H1 (cell line): Measurements from ENCODE around the gene KCNQ1. TPM values are rescaled to one million over a fixed set of nuclear protein-coding genes. Genes with fewer than 3 reads are reported as not detected.

Experiments
- CHD1 ChIP-seq: IDR thresholded peaks from 2 replicates; pipeline ENCODE4 v1.6.1; 2012; ENCODE audit warnings: low read depth, low read length, improper control_type of control experiment
- EP300 ChIP-seq, 2 experiments: IDR thresholded peaks; 1 replicate in 1 of 2; 2 replicates in 1 of 2; pipeline ENCODE4 v1.6.1; 2011 to 2012; ENCODE audit warnings: low read depth in 2 of 2, low read length in 2 of 2, mild to moderate bottlenecking in 2 of 2, borderline replicate concordance in 1 of 2, inconsistent platforms in 1 of 2, moderate library complexity in 1 of 2
- EZH2 ChIP-seq: fragments of 200-600 bp; sonication (generic); IDR thresholded peaks from 2 replicates; pipeline ENCODE4 v1.7.1; 2012; ENCODE audit warnings: low read depth, mild to moderate bottlenecking, moderate library complexity, low read length, inconsistent platforms; ENCODE audit not compliant: severe bottlenecking
- GTF2F1 ChIP-seq: IDR thresholded peaks from 2 replicates; pipeline ENCODE4 v1.6.1; 2012; ENCODE audit warnings: low read depth, low read length, improper control_type of control experiment, borderline replicate concordance
- RNF2 ChIP-seq: fragments of 200-900, 300-1000 bp; sonication (generic); IDR thresholded peaks from 2 replicates; pipeline ENCODE4 v1.7.1; 2016; ENCODE audit warnings: borderline replicate concordance, low read depth, mild to moderate bottlenecking, antibody characterized with exemption, low read length; ENCODE audit not compliant: poor library complexity, severe bottlenecking; ENCODE audit errors: missing control alignments
- polyA plus RNA-seq, 7 experiments: library from polyadenylated mRNA; depleted of rRNA in 3 of 7; stranded (reverse) in 5 of 7; unstranded in 2 of 7; fragments of >200 nt in 5 of 7; fragments of 200-250 nt in 2 of 7; gene quantifications; 1 replicate in 5 of 7; 2 replicates in 1 of 7; 4 replicates in 1 of 7; pipeline versions ENCODE4 v1.2.1 to v1.2.3, GENCODE V29; 2011 to 2013; ENCODE audit warnings: missing spikeins in 2 of 7, mixed read lengths in 2 of 7
- total RNA-seq: library from RNA; stranded (reverse); fragmentation: NEBNext Ultra II Directional; extraction: Animal tissue kit (Norgen Biotek cat#: 25700); gene quantifications from 2 replicates; pipeline ENCODE4 v1.2.1, GENCODE V29; 2021
- TF ChIP-seq, protein P1 (sequence below): fragments of 300-600 bp; sonication (generic); IDR thresholded peaks from 2 replicates; pipeline ENCODE4 v1.7.1; 2012; ENCODE audit warnings: low read length, moderate library complexity, mild to moderate bottlenecking, inconsistent platforms; ENCODE audit not compliant: insufficient replicate concordance

Gene KCNQ1
- total and polyA plus RNA-seq, 2 of the 8 experiments (the other 6 are each of a cell fraction or from before 2014, with no cell fraction given): 1.9 to 2.0 TPM

DNA sequence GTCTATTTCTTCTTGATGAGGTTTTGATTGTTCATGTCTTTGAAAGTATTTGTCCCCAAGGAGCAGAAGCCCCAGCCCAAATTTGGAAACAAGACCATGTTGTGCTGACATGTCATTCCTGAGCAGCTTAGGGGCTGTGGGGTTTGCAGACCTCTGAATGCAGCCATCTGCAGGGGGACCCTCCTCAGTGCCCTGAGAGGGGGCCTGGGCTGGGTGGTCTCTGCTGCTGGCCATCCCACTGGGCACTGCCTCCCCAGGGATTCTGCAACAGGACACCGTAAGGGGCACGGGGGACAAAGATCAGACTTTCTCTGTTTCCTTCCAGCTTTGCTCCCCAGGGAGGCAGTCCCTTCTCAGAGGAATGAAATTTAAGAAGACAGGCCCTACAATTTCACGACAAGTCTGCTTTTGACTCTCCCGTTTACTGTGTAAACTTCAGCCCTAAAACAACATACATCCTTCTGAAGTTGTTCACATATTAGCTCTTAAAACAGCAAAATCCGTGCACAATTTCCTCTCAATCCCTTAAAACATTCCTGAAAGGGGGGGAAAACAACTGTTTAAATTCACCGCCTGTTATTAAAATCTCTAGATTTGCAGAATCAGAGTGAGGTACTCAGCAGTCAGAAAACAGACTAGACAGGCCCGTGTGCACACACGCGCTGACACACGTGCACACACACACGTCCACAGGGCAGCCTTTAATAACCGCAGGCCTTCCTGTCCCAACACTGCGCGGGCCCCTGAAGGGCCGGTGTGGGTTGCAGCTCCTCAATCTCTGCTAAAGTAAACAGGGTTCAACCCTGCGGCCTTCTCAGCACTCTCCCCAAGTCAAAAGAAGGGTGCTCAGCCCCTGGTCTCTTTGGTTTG lies 109.8 kb downstream of the KCNQ1 start (continued):
- TF ChIP-seq, protein P1, sequence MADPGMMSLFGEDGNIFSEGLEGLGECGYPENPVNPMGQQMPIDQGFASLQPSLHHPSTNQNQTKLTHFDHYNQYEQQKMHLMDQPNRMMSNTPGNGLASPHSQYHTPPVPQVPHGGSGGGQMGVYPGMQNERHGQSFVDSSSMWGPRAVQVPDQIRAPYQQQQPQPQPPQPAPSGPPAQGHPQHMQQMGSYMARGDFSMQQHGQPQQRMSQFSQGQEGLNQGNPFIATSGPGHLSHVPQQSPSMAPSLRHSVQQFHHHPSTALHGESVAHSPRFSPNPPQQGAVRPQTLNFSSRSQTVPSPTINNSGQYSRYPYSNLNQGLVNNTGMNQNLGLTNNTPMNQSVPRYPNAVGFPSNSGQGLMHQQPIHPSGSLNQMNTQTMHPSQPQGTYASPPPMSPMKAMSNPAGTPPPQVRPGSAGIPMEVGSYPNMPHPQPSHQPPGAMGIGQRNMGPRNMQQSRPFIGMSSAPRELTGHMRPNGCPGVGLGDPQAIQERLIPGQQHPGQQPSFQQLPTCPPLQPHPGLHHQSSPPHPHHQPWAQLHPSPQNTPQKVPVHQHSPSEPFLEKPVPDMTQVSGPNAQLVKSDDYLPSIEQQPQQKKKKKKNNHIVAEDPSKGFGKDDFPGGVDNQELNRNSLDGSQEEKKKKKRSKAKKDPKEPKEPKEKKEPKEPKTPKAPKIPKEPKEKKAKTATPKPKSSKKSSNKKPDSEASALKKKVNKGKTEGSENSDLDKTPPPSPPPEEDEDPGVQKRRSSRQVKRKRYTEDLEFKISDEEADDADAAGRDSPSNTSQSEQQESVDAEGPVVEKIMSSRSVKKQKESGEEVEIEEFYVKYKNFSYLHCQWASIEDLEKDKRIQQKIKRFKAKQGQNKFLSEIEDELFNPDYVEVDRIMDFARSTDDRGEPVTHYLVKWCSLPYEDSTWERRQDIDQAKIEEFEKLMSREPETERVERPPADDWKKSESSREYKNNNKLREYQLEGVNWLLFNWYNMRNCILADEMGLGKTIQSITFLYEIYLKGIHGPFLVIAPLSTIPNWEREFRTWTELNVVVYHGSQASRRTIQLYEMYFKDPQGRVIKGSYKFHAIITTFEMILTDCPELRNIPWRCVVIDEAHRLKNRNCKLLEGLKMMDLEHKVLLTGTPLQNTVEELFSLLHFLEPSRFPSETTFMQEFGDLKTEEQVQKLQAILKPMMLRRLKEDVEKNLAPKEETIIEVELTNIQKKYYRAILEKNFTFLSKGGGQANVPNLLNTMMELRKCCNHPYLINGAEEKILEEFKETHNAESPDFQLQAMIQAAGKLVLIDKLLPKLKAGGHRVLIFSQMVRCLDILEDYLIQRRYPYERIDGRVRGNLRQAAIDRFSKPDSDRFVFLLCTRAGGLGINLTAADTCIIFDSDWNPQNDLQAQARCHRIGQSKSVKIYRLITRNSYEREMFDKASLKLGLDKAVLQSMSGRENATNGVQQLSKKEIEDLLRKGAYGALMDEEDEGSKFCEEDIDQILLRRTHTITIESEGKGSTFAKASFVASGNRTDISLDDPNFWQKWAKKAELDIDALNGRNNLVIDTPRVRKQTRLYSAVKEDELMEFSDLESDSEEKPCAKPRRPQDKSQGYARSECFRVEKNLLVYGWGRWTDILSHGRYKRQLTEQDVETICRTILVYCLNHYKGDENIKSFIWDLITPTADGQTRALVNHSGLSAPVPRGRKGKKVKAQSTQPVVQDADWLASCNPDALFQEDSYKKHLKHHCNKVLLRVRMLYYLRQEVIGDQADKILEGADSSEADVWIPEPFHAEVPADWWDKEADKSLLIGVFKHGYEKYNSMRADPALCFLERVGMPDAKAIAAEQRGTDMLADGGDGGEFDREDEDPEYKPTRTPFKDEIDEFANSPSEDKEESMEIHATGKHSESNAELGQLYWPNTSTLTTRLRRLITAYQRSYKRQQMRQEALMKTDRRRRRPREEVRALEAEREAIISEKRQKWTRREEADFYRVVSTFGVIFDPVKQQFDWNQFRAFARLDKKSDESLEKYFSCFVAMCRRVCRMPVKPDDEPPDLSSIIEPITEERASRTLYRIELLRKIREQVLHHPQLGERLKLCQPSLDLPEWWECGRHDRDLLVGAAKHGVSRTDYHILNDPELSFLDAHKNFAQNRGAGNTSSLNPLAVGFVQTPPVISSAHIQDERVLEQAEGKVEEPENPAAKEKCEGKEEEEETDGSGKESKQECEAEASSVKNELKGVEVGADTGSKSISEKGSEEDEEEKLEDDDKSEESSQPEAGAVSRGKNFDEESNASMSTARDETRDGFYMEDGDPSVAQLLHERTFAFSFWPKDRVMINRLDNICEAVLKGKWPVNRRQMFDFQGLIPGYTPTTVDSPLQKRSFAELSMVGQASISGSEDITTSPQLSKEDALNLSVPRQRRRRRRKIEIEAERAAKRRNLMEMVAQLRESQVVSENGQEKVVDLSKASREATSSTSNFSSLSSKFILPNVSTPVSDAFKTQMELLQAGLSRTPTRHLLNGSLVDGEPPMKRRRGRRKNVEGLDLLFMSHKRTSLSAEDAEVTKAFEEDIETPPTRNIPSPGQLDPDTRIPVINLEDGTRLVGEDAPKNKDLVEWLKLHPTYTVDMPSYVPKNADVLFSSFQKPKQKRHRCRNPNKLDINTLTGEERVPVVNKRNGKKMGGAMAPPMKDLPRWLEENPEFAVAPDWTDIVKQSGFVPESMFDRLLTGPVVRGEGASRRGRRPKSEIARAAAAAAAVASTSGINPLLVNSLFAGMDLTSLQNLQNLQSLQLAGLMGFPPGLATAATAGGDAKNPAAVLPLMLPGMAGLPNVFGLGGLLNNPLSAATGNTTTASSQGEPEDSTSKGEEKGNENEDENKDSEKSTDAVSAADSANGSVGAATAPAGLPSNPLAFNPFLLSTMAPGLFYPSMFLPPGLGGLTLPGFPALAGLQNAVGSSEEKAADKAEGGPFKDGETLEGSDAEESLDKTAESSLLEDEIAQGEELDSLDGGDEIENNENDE: no peak
- TF ChIP-seq EZH2 (no peak), CHD1 (no peak), EP300 (IDR thresholded peaks at IDR 0.05; ENCODE audit: borderline replicate concordance in 1 of 2, low read depth in 2 of 2, low read length in 2 of 2) (no peak), GTF2F1 (no peak), RNF2 (no peak)
